Activated CD4-positive, alpha-beta T cell treated with anti-CD3 and anti-CD28 coated beads, Interleukin-2, amount 50 U/mL, for 24 hours (primary cell): ENCODE measurements around the gene MAP3K3.
"Not testable (repeated sequence)": the region's sequence is repeated elsewhere in the genome, so short reads cannot be mapped to it uniquely, and the experiment has no call there.

Experiments
- DNase-seq, 2 donors: peaks; one replicate each; pipeline ENCODE4 v3.0.0-alpha.2; 2020; ENCODE audit warnings: low read depth in 1 of 2, low spot score in 1 of 2

Gene MAP3K3

GRCh38 chr17:63704836-63705235 lies 82.6 kb downstream of the MAP3K3 start:
- no peak for DNase-seq

- DNase-seq, result no peak
These were observed 83.4 kb downstream of the MAP3K3 start for GRCh38 chr17:63705657-63706056.

- no peak for DNase-seq
These were observed 84.3 kb downstream of the MAP3K3 start for GRCh38 chr17:63706336-63707082.

GRCh38 chr17:63707151-63707550 lies 84.9 kb downstream of the MAP3K3 start:
- no peak for DNase-seq

- no peak for DNase-seq
These were observed 86.9 kb downstream of the MAP3K3 start for GRCh38 chr17:63709110-63709509.

- DNase-seq, result no peak
These were observed 92.5 kb downstream of the MAP3K3 start for GRCh38 chr17:63714550-63715277.

GRCh38 chr17:63716426-63716825 lies 94.2 kb downstream of the MAP3K3 start:
- DNase-seq, result no peak

- DNase-seq, result no peak
These were observed 96.8 kb downstream of the MAP3K3 start for GRCh38 chr17:63718988-63719387.

GRCh38 chr17:63720194-63720593 lies 98.0 kb downstream of the MAP3K3 start:
- not testable (repeated sequence) for DNase-seq

- no peak for DNase-seq
These were observed 100.2 kb downstream of the MAP3K3 start for GRCh38 chr17:63722403-63722802.

- DNase-seq, result no peak
These were observed 113.5 kb downstream of the MAP3K3 start for GRCh38 chr17:63735691-63736090.

- no peak for DNase-seq
These were observed 118.4 kb downstream of the MAP3K3 start for GRCh38 chr17:63740464-63741142.

GRCh38 chr17:63741143-63741407 lies 118.9 kb downstream of the MAP3K3 start:
- DNase-seq, result no peak

GRCh38 chr17:63741408-63742173 lies 119.4 kb downstream of the MAP3K3 start, which contains the start of gene STRADA:
Gene STRADA (minus strand): TSS chr17:63741799. CDS start chr17:63728369, 13,430 bp downstream.
- DNase-seq, result peak; percentile 95 to 98
